Measurements from ENCODE around the gene LY9.
"Not testable (repeated sequence)": the region's sequence is repeated elsewhere in the genome, so short reads cannot be mapped to it uniquely, and the experiment has no call there.

LY9 gene

GRCh38 chr1:160774886-160775719, 20.9 kb upstream of the LY9 start:
- no peak for DNase-seq (ENCODE audit: low read depth)

- DNase-seq (ENCODE audit: low read depth): no peak
Observed at GRCh38 chr1:160776178-160776577, 19.8 kb upstream of the LY9 start.

DNA sequence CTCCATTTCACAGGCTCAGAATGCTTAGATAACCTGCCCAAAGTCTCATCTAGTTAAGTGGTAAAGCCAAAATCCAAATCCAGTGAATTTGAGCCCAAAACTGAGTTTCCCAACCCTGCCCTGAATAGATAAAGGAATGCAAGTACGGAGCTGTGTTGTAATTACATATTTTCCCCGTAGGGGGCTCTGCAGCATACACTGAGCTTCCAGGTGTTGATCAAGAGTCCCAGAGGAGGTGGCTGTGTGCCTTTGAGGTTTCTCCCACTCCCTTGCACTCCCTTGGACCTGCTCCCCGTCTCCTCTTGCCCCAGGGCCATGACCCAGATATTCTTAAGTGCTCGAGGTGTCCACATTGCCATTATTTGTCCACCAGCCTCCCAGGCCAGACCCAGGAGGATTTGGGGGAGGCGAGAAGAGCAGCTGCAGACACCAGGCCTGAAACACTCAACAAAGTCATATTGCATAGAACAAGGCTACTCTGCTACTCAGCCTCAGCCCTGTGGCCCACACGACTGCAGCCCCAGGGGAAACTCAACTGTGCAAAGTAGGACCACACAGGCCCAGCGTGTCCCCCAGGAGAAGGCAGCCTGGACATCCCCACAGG, 18.4 kb upstream of the LY9 start:
- DNase-seq (ENCODE audit: low read depth): no peak

GRCh38 chr1:160778976-160779375, 17.0 kb upstream of the LY9 start:
- DNase-seq (ENCODE audit: low read depth): no peak

DNA sequence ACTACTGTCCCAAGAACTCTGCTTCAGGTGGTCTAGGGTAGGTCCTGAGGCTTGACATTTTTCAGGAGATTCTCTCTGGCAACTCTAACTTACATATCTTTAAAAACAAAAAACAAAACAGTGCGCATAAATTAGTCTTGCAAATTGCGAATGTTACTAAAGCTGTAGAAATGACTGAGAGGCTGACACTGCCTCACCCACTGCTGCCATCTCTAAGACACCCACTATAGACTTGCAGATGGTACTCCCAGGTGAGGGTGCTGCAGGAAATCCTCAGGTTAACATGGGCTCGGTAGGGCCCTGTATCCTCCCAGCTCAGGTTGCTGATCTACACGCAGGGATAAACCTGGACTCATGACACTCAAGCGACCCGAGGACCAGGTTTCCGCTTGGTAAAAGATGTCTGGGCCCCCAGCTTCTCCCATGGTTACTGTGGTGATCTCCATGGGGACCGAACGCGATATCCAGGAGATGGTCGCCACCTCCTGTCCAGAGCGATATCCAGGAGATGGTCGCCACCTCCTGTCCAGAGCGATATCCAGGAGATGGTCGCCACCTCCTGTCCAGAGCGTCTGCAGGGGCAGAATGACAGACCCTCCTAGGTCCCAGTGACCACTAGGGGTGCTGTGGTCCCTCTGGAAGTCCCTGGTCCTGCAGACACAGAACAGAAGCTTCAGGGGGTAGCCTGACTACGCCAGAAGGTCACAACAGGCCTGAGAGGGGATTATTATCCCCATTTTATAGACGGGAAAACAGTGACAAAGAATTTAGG, 16.2 kb upstream of the LY9 start:
- no peak for DNase-seq (ENCODE audit: low read depth)

DNA sequence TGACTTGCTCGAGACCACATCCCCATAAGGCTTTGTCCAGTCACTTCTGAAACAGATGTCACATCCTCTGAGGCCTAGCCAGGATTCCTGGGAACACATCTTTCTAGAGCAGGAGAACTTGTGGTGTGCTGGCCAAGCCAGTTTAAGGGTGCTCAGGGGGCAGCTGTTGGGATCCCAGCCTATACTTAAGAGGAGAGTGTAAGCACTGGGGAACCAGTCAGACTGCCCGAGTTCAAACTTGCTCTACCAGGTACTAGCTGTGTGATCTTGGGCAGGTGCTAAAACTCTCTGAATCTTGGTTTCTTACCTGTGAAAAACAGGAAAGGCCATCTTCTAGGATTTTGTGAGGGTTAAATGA, 15.6 kb upstream of the LY9 start:
- no peak for DNase-seq (ENCODE audit: low read depth)

DNA sequence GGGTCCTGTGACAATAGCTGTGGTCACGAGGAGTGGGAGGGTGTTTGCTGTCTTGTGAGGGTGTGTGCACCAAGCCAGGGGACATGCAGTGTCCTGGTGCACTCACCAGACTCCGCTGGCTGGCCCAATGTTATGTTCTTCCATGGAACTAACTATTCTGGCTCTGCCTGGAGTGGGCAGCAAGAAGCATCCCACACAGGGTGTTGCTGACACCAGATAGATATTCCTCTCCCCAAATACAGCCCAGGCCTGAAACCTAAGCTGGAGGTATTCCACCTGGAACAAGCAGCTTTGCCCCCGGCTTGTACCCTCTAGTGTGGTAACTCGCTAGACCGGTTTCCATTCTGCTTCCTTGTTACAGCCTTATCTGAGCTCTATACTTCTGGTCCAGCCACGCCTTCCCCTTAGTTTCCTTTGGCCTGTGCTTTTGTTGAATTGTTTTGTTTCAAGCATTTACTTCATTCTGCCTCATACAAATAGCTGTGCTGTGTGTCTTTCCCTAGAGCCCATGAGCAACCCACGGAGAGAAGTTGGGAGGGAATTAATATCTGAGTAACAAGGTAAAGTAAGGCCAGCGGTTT, 14.7 kb upstream of the LY9 start:
- DNase-seq (ENCODE audit: low read depth): no peak

DNA sequence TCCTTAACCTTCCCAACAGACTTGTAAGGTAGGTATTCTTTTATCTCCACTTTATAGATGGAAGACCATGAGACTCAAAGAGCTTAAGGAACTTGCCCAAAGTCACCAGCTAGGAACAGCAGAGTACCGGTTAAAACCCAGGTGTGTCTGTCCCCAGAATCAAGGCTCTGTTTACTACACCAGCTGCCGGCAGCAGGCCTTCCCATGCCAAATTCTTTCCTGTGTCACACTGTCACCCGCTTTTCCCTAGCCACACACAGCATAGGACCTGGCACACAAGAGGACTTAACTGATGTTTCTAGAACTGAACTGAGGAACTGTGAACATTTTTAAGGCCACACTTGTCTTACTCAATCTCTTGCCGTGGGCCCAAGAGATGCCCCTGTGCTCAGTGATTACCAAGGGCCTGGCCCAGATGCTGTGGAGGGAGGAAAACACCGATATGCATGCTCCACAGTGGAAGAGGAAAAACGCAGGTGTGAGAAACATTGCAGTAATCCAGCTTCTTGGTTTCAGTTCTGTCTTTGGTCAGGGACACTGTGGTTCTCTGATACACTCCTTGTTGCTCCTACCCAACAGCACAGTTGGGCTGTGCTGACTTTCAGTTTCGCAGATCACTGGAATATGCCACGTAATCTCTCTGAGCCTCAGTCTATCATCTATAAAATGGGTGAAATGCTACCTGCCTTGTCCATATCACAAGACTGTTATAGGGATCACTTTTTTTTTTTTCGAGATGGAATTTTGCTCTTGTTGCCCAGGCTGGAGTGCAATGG, 13.9 kb upstream of the LY9 start:
- DNase-seq (ENCODE audit: low read depth): no peak

- not testable (repeated sequence) for DNase-seq (ENCODE audit: low read depth)
Observed at GRCh38 chr1:160782988-160783765, 12.8 kb upstream of the LY9 start.

GRCh38 chr1:160789051-160789701, 6.8 kb upstream of the LY9 start:
- DNase-seq (ENCODE audit: low read depth): no peak

GRCh38 chr1:160789702-160790611, 6.0 kb upstream of the LY9 start:
- DNase-seq (ENCODE audit: low read depth): no peak

DNA sequence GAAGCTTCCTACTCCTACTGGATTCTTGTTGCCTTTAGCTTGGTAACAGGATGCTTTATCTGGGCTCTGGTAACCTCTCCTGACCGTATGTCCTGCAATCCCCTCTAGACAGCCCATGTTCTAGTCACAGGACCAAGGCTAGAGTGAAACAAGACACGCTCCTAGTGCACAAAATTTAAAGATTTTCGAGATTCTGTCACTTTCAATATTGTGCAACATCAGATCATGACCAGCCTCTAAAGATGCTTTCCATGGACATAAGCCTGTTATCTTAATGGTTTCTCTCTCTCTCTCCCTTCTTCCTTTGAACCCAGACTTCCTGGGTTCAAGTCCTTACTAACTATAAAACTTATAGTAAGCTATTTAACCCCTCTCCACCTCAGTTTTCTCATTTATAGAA, 1.6 kb upstream of the LY9 start:
- no peak for DNase-seq (ENCODE audit: low read depth)

- DNase-seq (ENCODE audit: low read depth): no peak
Observed at GRCh38 chr1:160797271-160797709, 1.3 kb downstream of the LY9 start.

- DNase-seq (ENCODE audit: low read depth): no peak
Observed at GRCh38 chr1:160797861-160798273, 1.9 kb downstream of the LY9 start.

GRCh38 chr1:160798439-160798838, 2.5 kb downstream of the LY9 start:
- DNase-seq (ENCODE audit: low read depth): no peak

GRCh38 chr1:160799641-160800040, 3.7 kb downstream of the LY9 start:
- no peak for DNase-seq (ENCODE audit: low read depth)

DNA sequence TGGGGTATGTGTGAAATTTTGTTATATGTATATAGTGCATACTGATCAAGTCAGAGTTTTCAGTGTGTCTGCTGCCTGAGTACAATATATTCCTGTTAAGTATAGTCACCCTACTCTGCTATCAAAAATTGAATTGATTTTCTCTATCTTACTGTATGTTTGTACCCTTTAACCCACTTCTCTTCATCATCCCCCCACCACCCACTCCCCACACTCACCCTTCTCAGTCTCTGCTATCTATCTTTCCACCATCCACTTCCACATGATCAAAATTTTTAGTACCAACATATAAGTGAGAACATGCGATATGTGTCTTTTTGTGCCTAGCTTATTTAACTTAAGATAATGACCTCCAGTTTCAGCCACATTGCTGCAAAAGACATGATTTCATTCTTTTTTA, 4.2 kb downstream of the LY9 start:
- DNase-seq (ENCODE audit: low read depth): no peak

DNA sequence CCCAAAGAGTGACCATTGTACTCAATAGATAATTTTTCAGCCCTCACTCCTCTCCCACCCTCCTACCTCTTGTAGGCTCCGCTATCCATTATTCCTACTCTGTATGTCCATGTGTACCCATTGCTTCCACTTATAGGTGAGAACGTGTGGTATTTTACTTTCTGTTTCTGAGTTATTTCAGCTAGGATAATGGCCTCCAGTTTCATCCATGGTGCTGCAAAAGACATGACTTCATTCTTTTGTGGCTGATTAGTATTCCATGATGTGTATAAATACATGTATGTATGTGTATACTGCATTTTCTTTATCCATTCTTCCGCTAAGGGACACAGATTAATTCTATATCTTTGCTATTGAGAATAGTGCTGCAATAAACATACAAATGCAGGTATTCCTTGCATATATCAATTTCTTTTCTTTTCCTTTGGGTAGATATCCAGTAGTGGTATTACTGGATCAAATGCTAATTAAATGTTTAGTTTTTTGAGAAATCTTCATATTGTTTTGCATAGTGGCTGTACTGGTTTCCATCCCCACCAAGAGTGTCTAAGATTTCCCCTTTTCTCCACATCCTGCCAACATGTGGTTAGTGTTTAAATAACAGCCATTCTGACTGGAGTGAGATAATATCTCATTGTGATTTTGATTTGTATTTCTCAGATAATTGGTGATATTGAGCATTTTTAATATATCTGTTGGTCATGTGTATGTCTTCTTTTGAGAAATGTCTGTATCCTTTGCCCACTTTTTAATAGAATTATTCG, 4.9 kb downstream of the LY9 start:
- no peak for DNase-seq (ENCODE audit: low read depth)
